Activated CD4-positive, alpha-beta T cell treated with anti-CD3 and anti-CD28 coated beads, Interleukin-2, amount 10 ng/mL, durations not matched to agents 7 days and 5 days (primary cell): Measurements from ENCODE around the gene ZCCHC8. TPM values are rescaled to one million over a fixed set of nuclear protein-coding genes. Genes with fewer than 3 reads are reported as not detected.
"Not testable (repeated sequence)": the region's sequence is repeated elsewhere in the genome, so short reads cannot be mapped to it uniquely, and the experiment has no call there.

Experiments used
- CTCF ChIA-PET: fragments of 350-600 bp; sonication (Branson Sonifier 250); formaldehyde crosslinking; loops from one replicate; lab custom pipeline; 2021; ENCODE audit warnings: antibody characterized with exemption; lab: Charles Lee
- POLR2A ChIA-PET: fragments of 350-600 bp; sonication (Branson Sonifier 250); formaldehyde crosslinking; loops from one replicate; lab custom pipeline; 2021; ENCODE audit warnings: antibody characterized with exemption; lab: Charles Lee
- DNase-seq: peaks from one replicate; pipeline ENCODE4 v3.0.0-alpha.2; 2020
- H3K27ac Mint-ChIP-seq: one replicate; pipeline ENCODE4 v1.8.0; 2021; ENCODE audit warnings: mild to moderate bottlenecking, moderate library complexity, mixed read lengths
- H3K27me3 Mint-ChIP-seq: one replicate; pipeline ENCODE4 v1.8.0; 2021; ENCODE audit warnings: mixed read lengths
- H3K36me3 Mint-ChIP-seq: one replicate; pipeline ENCODE4 v1.8.0; 2021; ENCODE audit warnings: low read depth, mixed read lengths
- H3K4me1 Mint-ChIP-seq: one replicate; pipeline ENCODE4 v1.8.0; 2021; ENCODE audit warnings: mixed read lengths
- H3K4me3 Mint-ChIP-seq: one replicate; pipeline ENCODE4 v1.8.0; 2021; ENCODE audit warnings: mild to moderate bottlenecking, moderate library complexity, mixed read lengths
- H3K9me3 Mint-ChIP-seq: one replicate; pipeline ENCODE4 v1.8.0; 2021; ENCODE audit warnings: mixed read lengths
- total RNA-seq, 2 experiments: library from RNA; stranded (reverse); gene quantifications; one replicate each; pipeline ENCODE4 v1.2.3, GENCODE V29; 2021

ZCCHC8 gene
- total RNA-seq, 2 experiments from 2014 or later: 45.1 to 50.2 TPM

- DNase-seq, H3K27ac Mint-ChIP-seq, H3K4me3 Mint-ChIP-seq, H3K4me1 Mint-ChIP-seq, H3K9me3 Mint-ChIP-seq, POLR2A ChIA-PET, H3K27me3 Mint-ChIP-seq: not testable (repeated sequence)
- CTCF ChIA-PET: interaction anchor here (1.2 to 2.5 kb wide), 4 partner anchors 11 to 87 kb away, joined by 4 to 18 read pairs (median 6); partner anchors contain the start of gene ZCCHC8
- peaks cover 52% of the 10 kb centered on the region for H3K36me3 Mint-ChIP-seq
Measured at GRCh38 chr12:122486360-122486759, 14.4 kb downstream of the ZCCHC8 start.

- DNase-seq, H3K9me3 Mint-ChIP-seq, H3K27me3 Mint-ChIP-seq, H3K27ac Mint-ChIP-seq, POLR2A ChIA-PET, H3K4me3 Mint-ChIP-seq, H3K4me1 Mint-ChIP-seq: not testable (repeated sequence)
- CTCF ChIA-PET: interaction anchor here (0.6 to 2.5 kb wide), 4 partner anchors 13 to 703 kb away, joined by 3 to 18 read pairs (median 4); no protein-coding TSS in a partner anchor
- H3K36me3 Mint-ChIP-seq: peaks cover 58% of the 10 kb centered on the region
Measured at GRCh38 chr12:122484385-122484784, 16.3 kb downstream of the ZCCHC8 start.

DNA sequence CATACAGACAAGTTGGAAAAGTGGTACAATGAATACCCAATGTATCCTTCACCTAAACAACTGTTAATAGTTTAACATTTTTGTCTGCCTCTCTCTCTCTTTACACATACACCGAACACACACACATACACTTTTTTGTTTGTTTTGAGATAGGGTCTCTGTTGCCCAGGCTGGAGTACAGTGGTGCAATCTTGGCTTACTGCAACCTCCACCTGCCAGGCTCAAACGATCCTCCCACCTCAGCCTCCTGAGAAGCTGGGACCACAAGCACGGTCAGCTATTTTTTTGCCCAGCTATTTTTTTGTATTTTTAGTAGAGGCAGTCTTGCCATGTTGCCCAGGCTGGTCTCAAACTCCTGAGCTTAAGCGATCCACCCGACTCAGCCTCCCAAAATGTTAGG is 16.8 kb downstream of the ZCCHC8 start:
- peak overlapping the region; percentile 46 for H3K27ac Mint-ChIP-seq
- ChIA-PET CTCF (interaction anchor here (0.6 to 2.5 kb wide), 4 partner anchors 12 to 704 kb away, joined by 3 to 18 read pairs (median 4); no protein-coding TSS in a partner anchor), POLR2A (no interaction called here)
- H3K4me3 Mint-ChIP-seq: no peak overlapping the region
- no peaks in the 10 kb centered on the region for H3K27me3 Mint-ChIP-seq
- DNase-seq: no peak
- peaks cover 7% of the 10 kb centered on the region for H3K4me1 Mint-ChIP-seq
- H3K9me3 Mint-ChIP-seq: no peaks in the 10 kb centered on the region
- peaks cover 54% of the 10 kb centered on the region for H3K36me3 Mint-ChIP-seq

- H3K36me3 Mint-ChIP-seq: peaks cover 58% of the 10 kb centered on the region
Measured at GRCh38 chr12:122481861-122482260, 18.9 kb downstream of the ZCCHC8 start.

DNA sequence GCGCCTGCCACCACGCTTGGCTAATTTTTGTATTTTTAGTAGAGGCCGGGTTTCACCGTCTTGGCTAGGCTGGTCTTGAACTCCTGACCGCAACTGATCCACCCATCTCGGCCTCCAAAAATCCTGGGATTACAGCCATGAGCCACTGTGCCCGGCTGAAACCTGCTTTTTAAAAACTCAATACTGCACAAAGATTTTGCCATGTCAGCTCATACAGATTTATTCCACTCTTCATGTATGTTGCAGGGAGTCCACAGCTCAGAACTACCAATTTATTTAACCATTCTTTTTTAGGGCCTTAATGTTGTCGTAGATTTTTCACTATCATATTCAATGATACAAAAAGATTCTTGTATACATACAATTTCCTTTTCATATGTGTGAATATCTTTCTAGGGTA is 20.0 kb downstream of the ZCCHC8 start:
- ChIA-PET POLR2A (no interaction called here), CTCF (interaction anchor here (1.0 to 1.4 kb wide), 2 partner anchors 9 to 24 kb away, joined by 3 to 4 read pairs; no protein-coding TSS in a partner anchor)
- Mint-ChIP-seq H3K4me1 (peaks cover 8% of the 10 kb centered on the region), H3K4me3 (no peak overlapping the region), H3K27me3 (no peaks in the 10 kb centered on the region), H3K9me3 (no peaks in the 10 kb centered on the region), H3K36me3 (peaks cover 62% of the 10 kb centered on the region), H3K27ac (no peak overlapping the region)
- DNase-seq: no peak

More at GRCh38 chr12:122481861-122482260, 18.9 kb downstream of the ZCCHC8 start:
- Mint-ChIP-seq H3K9me3 (no peaks in the 10 kb centered on the region), H3K27ac (no peak overlapping the region), H3K4me3 (no peak overlapping the region), H3K4me1 (peaks cover 7% of the 10 kb centered on the region), H3K27me3 (no peaks in the 10 kb centered on the region)
- ChIA-PET CTCF (interaction anchor here (1.1 kb wide), 1 partner anchor 17 kb away, joined by 3 read pairs; no protein-coding TSS in a partner anchor), POLR2A (no interaction called here)
- no peak for DNase-seq

DNA sequence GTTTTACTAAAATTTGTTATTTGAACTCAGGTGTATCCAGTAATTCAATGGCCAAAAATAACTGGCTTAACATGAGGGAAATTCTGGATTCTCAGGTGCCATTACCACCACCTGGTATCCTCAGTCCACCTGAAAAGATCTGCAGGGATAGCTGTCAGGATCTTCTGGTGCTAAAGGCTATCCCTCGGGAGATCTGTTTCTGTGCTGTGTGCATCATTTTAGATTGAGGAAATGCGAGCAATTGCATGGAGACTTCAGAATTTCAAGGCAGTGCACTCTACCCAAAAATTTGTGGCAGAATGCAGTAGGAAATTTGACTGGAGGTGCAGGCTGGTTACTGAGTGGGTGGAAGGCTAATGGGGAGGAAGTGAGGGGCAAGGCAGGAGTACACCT is 26.4 kb downstream of the ZCCHC8 start:
- Mint-ChIP-seq H3K9me3 (no peaks in the 10 kb centered on the region), H3K4me3 (no peak overlapping the region), H3K36me3 (peaks cover 43% of the 10 kb centered on the region), H3K4me1 (peaks cover 23% of the 10 kb centered on the region), H3K27me3 (no peaks in the 10 kb centered on the region), H3K27ac (no peak overlapping the region)
- CTCF ChIA-PET: interaction anchor here (0.6 to 2.4 kb wide), 3 partner anchors 61 to 134 kb away, joined by 3 to 14 read pairs (median 3); no protein-coding TSS in a partner anchor
- no peak for DNase-seq
- POLR2A ChIA-PET: interaction anchor here (0.6 to 0.8 kb wide), 2 partner anchors 28 to 175 kb away, joined by 3 read pairs; no protein-coding TSS in a partner anchor

GRCh38 chr12:122473543-122474323 is 27.0 kb downstream of the ZCCHC8 start:
- ChIA-PET CTCF (interaction anchor here (0.8 to 3.2 kb wide), 8 partner anchors 15 to 118 kb away, joined by 3 to 19 read pairs (median 4); no protein-coding TSS in a partner anchor), POLR2A (interaction anchor here (0.6 to 0.8 kb wide), 2 partner anchors 29 to 175 kb away, joined by 3 read pairs; no protein-coding TSS in a partner anchor)
- Mint-ChIP-seq H3K36me3 (peaks cover 42% of the 10 kb centered on the region), H3K4me3 (no peak overlapping the region), H3K9me3 (no peaks in the 10 kb centered on the region), H3K27me3 (no peaks in the 10 kb centered on the region), H3K27ac (no peak overlapping the region), H3K4me1 (peaks cover 25% of the 10 kb centered on the region)
- no peak for DNase-seq

DNA sequence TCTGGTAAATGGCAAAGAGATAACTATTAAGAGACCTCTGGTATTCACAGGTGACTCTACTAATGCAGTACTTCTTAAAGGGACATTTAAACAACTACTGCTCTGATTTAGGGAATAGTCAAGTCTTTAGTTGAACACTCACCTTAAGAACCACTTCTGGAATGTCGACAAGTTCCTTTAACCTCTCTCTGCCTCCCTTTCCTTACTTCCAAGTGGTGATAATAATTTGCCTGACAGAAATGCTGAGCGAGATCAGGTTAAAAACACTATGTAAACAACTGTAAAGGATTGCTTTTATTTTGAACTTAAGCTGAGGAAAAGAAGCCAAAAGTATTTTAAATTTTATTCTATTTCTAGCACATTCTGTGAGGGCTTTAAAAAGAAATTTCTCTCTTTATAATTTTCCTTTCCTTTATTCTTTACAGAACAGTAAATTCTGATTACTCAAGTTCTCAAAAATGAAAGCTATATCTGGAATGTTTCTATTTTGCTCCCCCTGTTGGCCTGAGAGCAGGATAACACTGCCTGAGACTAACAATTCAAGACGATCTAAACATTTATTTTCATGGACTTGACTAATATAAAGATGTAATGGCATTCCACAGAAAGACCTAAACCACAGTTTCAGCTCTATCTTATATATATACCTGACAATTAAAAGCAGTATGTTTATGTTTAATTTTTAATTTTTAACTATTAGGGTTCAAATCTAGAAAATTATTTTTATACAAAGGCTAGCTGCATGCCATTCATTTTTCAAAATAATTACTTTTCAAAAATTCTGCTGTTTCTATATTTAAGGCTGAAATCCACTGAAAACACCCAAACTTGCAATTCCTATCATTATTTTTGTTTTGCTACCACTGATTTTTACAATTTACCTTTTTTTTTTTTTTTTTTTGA is 29.2 kb downstream of the ZCCHC8 start:
- peaks cover 28% of the 10 kb centered on the region for H3K36me3 Mint-ChIP-seq
- H3K4me1 Mint-ChIP-seq: peaks cover 25% of the 10 kb centered on the region
- H3K4me3 Mint-ChIP-seq: no peak overlapping the region
- H3K27ac Mint-ChIP-seq: no peak overlapping the region
- DNase-seq: peak; percentile 53
- ChIA-PET CTCF (interaction anchor here (0.5 to 3.2 kb wide), 25 partner anchors 9 to 762 kb away, joined by 3 to 19 read pairs (median 4); partner anchors contain the start of genes CLIP1 and ZCCHC8), POLR2A (interaction anchor here (0.6 to 1.3 kb wide), 2 partner anchors 65 to 72 kb away, joined by 4 read pairs; no protein-coding TSS in a partner anchor)
- no peaks in the 10 kb centered on the region for H3K9me3 Mint-ChIP-seq
- H3K27me3 Mint-ChIP-seq: no peaks in the 10 kb centered on the region

DNA sequence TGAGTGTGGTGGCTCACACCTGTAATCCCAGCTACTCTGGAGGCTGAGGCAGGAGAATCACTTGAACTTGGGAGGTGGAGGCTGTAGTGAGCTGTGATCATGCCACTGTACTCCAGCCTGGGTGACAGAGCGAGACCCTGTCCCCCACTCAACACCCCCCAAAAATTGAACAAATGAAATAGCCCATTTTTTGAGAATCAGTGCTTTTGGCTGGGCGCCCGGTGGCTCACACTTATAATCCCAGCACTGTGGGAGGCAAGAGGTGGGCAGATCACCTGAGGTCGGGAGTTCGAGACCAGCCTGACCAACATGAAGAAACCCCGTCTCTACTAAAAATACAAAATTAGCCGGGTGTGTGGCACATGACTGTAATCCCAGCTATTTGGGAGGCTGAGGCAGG is 30.2 kb downstream of the ZCCHC8 start:
- DNase-seq, H3K27ac Mint-ChIP-seq, H3K4me3 Mint-ChIP-seq, H3K27me3 Mint-ChIP-seq, POLR2A ChIA-PET, H3K9me3 Mint-ChIP-seq: not testable (repeated sequence)
- Mint-ChIP-seq H3K36me3 (peaks cover 18% of the 10 kb centered on the region), H3K4me1 (peaks cover 21% of the 10 kb centered on the region)
- CTCF ChIA-PET: interaction anchor here (1.1 to 3.2 kb wide), 10 partner anchors 8 to 73 kb away, joined by 3 to 19 read pairs (median 6); partner anchors contain the start of gene CLIP1

DNA sequence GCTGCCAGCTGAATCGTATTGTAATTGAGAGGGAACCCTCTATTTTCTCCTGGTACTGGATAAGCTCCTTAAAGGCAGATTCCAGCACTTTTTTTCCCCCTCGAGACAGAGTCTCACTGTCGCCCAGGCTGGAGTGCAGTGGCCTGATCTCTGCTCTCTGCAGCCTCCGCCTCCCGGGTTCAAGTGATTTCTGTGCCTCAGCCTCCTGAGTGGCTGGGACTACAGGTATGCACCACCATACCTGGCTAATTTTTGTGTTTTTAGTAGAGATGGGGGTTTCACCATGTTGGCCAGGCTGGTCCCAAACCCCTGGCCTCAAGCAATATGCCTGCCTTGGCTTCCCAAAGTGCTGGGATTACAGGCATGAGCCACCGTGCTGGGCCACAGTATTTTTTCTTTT is 30.9 kb downstream of the ZCCHC8 start:
- POLR2A ChIA-PET, H3K4me3 Mint-ChIP-seq, H3K27me3 Mint-ChIP-seq, DNase-seq, H3K27ac Mint-ChIP-seq, H3K9me3 Mint-ChIP-seq: not testable (repeated sequence)
- CTCF ChIA-PET: interaction anchor here (1.1 to 2.4 kb wide), 4 partner anchors 9 to 70 kb away, joined by 5 to 19 read pairs (median 8); partner anchors contain the start of gene CLIP1
- peaks cover 17% of the 10 kb centered on the region for H3K4me1 Mint-ChIP-seq
- H3K36me3 Mint-ChIP-seq: peaks cover 14% of the 10 kb centered on the region

GRCh38 chr12:122467983-122468382 is 32.7 kb downstream of the ZCCHC8 start:
- Mint-ChIP-seq H3K27ac (no peak overlapping the region), H3K9me3 (no peaks in the 10 kb centered on the region), H3K36me3 (no peaks in the 10 kb centered on the region), H3K4me1 (peaks cover 10% of the 10 kb centered on the region), H3K4me3 (no peak overlapping the region), H3K27me3 (no peaks in the 10 kb centered on the region)
- no peak for DNase-seq
- ChIA-PET POLR2A (no interaction called here), CTCF (interaction anchor here (1.4 kb wide), 1 partner anchor 68 kb away, joined by 4 read pairs; no protein-coding TSS in a partner anchor)
